HG03432 (cell line): Measurements from ENCODE around the gene ITPRIPL1.
"Not testable (repeated sequence)": the region's sequence is repeated elsewhere in the genome, so short reads cannot be mapped to it uniquely, and the experiment has no call there.

Experiments
- ATAC-seq: cut with Tn5 transposase; IDR thresholded peaks from one replicate; pipeline ENCODE4 v1.9.1; 2021; ENCODE audit warnings: mild to moderate bottlenecking, moderate library complexity; ENCODE audit not compliant: unreplicated experiment

Gene ITPRIPL1, protein sequence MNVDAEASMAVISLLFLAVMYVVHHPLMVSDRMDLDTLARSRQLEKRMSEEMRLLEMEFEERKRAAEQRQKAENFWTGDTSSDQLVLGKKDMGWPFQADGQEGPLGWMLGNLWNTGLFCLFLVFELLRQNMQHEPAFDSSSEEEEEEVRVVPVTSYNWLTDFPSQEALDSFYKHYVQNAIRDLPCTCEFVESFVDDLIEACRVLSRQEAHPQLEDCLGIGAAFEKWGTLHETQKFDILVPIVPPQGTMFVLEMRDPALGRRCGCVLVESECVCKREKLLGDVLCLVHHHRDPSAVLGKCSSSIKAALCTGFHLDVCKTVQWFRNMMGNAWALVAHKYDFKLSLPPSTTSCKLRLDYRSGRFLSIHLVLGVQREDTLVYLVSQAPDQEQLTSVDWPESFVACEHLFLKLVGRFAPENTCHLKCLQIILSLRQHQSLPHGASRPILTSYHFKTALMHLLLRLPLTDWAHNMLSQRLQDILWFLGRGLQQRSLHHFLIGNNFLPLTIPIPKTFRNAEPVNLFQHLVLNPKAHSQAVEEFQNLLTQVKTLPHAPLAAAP

DNA sequence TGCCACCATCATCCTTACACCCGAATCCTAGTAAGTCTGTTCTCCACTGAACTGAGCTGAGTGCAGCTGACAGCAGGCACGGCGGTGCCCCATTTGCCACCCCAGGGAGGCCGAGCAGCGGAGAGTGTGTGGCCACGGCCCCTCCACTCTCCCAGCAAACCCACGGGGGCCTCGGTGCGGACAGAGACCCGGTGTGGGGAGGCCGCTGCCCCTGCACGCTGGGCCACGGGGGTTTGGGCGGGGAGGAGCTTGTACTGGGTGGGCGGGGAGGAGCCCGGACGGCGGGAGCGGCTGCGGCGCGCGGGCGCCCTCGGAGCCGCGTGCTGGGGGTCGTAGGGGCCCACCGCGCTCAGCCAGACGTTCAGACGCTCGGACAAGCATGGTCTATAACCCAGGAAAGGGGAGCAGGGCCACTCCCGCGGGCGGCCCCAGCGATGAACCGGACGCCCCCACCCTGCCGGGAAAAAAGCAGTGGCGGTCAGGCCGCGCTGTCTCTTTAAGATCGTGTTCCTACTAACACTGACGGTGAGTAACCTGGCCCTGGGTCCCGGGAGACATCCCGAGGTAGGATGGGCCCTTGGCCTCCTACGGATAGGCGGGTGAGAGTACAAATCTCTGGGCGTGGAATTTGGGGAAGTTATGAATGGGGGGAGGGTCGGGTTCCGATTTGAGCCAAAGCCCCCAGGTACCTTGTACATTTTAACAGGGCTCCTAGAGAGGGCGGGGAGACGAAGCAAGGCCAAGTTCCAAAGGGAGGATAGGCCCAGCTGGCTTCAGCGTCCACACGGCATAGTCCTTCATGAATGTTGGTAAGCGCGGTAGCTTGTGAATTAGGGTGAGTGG, at the start of gene ITPRIPL1:
Gene ITPRIPL1 (plus strand): TSS at position 277 of the 843 bp plus-strand sequence. CDS start 523 bp downstream, at position 800.
- peak; percentile 23 for ATAC-seq

DNA sequence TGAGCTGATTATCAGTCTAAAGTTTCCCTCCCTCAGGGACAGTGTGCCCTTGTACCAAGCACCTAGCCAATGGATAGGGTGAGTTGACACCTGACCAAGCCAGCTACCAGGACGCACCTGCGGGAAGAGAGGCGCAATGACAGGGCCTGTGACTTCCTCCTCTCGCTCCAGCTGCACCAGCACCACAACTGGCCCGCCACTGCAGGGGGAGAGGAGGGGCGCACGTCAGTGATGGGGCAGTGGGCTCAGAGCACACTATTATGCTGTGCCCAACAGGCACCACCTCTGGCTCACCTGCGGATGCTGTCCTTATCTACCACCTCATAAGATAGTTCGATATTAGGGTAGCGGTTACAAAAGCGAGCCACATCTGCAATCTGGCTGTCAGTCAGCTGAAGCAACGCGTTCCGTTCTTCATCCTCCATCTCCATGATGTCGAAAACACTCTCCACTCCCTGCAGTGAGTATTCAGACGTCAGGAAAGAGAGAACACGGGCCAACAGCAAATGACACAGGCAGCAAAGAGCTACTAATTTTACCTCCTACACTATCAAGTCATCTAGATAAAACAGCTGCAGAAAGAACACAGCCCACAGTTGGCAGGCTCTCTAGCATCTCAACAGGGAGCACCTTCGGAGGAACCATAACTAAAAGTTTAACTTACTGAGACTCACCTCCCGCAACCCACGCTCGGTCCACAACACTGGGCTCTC, 48.2 kb upstream of the ITPRIPL1 start:
- ATAC-seq, result no peak

DNA sequence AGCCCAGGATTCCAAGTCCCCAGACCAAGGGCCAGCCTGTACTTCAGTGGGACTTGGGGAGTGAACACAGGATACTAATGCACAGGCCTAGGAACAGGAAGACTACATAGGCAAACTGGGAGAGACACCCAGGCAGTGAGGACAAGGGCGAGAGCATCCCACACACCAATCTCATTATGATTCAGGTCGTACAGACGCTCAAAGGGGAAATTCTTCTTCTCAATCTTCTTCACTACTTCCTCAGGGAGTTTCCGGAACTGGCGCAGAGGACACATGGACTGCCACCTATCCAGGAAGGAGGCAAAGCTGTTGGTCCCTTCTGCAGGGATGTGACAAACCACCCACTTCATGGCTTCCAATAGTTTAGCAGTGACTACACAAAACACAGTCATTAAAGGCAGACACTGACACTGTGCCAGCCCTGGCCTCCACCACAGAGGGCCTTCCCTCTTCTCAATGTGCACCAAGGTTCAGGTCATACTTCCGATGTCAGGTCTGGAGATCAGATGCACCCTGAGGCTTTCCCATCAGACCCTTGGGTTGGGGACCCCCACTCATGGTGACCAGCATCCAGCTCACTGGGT, 37.8 kb upstream of the ITPRIPL1 start:
- ATAC-seq, result no peak

DNA sequence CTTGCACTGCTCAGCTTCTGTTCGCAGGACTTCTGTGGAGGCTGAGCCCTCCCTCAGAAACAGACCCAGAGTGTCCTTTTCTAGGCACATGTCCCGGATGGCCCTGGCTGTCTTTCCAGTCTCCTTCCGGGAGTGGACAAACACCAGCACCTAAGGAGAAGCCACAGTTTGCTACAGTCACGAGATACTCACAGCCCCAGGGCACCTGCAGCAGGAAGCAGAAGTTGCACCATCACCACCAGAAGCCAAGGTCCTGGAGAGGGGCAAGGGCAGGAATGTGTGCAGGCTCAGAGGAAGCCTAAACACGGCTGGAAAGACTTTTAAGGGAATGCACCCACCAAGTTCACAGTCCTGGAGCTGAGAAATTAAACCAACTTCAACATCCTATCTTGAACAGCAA, 33.4 kb upstream of the ITPRIPL1 start:
- no peak for ATAC-seq

DNA sequence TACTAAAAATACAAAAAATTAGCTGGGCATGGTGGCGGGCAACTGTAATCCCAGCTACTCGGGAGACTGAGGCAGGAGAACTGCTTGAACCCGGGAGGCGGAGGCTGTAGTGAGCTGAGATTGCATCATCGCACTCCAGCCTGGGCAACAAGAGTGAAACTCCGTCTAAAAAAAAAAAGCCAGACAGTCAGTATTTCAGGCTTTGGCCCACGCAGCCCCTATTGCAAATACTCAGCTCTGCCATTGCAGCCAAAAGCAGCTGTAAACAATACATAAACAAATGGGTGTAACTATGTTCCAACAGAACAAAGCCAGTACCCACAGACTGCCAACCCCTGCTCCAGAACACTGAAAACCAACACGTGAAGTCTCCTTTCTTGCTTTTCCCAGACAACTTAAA, 30.8 kb upstream of the ITPRIPL1 start:
- ATAC-seq, result not testable (repeated sequence)

DNA sequence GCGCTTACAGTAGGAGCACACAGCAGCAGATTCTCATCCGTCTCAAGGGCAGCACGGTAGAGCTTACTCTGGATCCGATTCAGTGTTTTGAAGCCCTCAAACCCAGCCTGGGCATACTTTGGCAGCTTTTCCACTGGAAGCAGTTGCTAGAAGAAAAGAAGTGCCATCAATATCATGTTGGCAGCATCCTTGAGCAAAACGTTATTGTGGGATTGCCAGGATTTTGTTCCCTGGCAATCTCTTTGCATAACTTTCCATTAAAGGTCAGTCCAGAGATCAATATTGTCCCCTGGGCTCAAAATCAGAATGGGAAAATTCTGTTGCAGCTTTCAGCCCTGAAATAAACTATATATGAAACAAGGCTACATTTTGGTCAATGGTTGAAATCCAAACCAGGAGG, 28.2 kb upstream of the ITPRIPL1 start:
- no peak for ATAC-seq

DNA sequence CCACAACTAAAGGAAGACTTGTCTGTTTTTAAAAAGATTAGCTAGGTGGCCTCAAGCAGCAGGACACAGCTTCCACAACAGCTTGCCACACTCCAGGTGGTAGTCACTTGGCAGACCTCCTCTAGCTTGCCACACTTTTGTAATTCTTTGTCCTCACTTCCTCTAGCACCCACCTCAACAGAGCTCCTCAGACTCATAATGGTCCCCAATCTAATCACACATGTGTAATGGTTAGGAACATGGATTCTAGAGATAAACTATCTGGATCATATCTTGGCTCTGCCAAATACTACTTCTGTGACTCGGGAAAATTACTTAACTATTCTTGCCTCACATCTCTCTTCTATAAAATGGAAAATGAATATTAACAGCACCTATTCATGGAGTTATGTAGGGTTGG, 23.3 kb upstream of the ITPRIPL1 start:
- ATAC-seq, result no peak

DNA sequence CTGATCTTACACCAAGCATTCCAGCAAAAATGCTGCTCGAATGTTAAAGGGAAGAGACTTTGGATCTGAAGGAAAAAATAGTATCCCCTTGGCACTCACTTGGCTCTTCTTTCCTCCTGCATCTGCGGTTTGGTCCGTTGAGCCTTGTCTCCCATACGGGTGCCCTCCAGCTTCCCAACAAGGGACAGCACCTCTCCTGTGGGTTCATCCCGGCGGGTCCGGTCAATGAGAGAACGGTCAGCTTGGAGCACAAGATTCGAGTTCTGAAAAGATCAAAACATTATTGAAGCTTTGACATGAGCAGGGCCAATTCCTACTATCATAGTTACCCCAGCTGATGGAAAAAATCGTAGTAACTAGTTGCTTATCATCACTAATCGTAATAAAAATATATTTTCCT, 20.5 kb upstream of the ITPRIPL1 start:
- ATAC-seq, result no peak

DNA sequence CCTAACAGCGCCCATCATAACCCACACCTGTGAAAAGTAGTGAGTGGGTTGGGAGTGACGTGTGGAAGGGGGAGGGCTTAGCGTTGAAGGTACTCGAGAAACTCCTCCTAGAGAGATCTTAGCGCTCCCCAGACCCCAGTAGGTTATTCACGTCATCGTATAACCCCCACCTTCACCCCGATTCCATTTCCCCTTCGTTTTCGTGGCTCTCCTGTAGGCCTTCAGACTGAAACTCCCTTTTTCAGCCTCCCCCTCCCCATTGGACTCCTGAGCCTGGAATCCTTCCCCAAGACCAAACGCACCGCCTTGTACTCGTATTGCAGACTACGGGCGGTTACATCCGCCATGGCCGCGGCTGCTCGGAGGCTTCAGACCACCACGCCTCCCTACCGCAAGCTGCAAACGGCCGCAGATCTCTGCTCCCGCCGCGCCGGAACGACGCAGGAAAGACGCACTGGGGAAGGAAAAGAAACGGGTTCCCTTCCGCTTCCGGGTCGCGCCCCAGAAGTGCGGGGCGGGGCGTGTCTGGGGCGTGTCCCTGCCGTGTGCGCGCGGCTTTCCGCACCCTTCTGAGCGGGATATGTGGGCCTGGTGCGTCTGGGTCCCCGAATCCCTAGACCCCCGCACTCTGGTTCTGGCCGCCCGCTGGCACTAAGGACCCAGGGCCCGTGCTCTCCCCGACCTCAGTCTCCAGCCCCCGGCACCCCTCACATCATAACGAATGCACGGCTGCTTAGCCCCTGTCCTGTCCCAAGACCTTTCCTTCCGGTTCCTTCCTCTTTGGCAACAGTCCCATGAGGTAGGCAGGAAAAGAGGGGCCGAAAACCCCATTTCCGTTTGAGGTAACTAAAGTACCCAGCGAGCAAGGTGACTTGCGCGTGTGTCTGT, 19.8 kb upstream of the ITPRIPL1 start, which contains the start of gene SNRNP200:
Gene SNRNP200 (minus strand): TSS at position 456 of the 888 bp plus-strand sequence. CDS start 109 bp downstream, at position 347.
- peak; percentile 94 for ATAC-seq

DNA sequence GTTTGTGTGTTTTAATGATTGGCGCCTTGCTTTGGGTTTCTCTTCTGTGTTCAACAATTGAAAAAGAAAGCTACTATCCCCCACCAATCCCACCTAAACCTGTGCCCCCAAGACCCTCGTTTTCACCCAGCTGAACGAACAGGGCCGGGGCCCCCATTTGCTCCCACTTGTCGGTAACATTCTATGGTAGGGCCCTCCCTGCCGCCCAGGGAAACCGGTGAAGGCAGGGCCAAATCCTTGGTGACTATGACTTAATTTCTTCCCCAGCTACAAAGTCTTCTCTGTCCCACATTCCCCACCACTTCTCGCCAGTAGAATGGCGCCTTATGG, 19.2 kb upstream of the ITPRIPL1 start:
- no peak for ATAC-seq

DNA sequence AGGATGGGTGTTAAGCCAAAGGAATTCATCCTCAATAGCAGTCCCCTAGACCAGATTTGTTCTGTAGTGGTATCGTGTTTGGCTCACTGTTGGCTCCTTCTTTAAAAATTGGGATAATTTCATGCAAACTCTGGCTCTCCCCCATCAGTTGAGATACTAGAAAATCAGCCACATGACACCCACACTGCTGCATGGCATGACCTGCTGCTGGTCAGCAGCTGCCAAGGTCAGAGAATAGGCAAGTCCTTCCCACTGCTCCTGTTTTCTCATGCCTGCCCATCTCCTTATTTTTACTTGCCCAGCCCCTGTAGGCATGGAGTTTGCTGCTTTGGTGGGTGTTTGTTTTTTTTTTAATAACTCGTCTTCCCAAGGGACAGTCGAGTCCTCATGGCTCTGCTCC, 18.7 kb upstream of the ITPRIPL1 start:
- ATAC-seq, result no peak

DNA sequence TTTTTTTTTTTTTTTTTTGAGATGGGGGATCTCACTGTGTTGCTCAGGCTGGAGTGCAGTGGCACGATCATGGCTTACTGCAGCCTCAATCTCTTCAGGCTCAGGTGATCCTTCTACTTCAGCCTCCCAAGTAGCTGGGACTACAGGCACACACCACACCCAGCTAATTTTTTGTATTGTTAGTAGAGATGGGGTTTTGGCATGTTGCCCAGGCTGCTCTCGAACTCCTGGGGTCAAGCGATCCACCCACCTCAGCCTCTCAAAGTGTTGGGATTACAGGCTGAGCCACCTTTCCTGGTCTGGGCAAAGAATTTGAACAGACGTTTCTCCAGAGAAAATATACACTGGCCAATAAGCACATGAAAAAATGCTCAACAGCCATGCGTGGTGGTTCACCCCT, 16.9 kb upstream of the ITPRIPL1 start:
- no peak for ATAC-seq

DNA sequence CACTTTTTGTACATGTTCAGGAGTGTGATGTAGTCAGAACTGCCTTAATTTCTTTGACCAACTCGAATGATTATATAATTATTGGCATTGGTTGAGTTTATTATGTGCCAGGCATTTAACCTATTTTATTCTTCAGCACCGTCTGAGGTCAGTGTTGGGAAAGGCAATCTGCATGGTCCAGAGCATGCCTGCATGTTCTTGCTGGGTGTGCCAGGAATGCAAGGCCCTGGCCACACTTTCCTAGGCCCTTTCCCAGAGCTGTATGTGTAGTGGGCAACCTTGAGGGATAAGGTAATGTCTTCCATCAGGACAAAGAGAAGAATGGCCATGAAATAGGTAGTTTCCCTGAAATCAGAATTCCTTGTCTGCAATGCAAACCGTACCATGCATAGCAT, 10.1 kb upstream of the ITPRIPL1 start:
- ATAC-seq, result no peak

DNA sequence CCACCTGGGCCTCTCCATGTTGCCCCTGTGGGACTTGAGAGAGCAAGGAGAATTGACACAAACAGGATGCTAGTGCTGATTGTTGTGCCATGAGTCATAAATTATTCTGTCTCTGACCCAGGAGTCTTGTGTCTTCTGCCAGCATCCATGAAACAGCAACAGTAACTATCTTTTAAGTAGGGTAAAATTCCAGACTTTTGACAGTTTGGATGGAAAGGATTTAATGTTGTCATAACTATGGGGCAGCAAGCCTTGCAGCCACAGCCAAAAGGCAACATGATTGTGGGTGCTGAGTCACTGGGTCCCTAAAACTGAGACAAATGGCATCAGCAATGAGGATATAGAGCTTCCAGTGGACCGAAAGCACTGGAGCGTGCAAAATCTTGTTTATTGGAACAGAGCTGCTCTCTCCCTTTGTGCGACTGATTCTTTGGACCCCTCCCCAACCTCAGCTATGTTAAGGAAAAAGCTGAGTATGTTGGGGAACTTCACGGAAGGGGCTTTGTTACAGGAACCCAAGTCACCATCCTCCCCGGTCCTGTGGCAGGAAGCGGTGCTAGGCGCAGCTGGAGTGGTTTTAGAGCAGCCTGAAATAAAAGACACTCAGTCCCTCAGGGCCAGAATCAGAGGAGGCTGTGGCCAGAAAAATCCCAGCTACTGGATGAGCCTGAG, 9.6 kb upstream of the ITPRIPL1 start:
- peak; percentile 53 for ATAC-seq

DNA sequence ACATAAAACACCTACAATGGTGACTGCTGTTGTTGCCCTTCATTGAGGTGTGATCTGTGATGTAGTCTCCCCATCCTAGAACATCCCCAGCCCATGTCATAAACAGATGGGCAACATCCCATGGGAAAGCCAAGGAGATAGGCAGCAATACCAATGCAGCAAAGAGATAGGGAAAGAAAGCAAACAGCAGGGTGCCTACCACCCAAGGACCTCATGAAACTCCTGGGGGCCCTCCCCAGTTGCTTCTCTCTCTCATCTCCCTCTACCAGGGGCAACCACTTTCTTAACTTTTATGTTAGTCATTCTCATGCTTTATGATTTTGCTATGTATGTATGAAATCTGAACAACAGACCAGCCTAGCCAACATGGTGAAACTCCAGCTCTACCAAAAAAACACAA, 8.1 kb upstream of the ITPRIPL1 start:
- ATAC-seq, result no peak

DNA sequence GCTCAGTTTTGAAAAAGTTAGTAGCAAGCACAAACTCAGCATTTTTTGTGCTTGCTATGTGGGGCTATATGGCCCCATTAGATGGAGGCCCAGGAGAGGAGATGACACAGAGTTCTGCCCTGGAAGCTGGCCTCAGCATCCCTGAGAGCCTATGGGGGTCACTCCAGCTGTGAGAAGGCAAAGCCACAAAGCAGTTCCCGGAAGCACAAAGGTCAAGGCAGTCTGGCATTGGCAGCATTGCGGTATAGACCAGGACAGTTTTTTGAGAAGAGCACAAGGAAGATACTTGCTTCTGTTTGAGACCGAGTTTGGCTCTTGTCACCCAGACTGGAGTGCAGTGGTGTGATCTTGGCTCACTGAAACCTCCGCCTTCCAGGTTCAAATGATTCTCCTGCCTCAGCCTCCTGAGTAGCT, 7.5 kb upstream of the ITPRIPL1 start:
- ATAC-seq, result no peak

DNA sequence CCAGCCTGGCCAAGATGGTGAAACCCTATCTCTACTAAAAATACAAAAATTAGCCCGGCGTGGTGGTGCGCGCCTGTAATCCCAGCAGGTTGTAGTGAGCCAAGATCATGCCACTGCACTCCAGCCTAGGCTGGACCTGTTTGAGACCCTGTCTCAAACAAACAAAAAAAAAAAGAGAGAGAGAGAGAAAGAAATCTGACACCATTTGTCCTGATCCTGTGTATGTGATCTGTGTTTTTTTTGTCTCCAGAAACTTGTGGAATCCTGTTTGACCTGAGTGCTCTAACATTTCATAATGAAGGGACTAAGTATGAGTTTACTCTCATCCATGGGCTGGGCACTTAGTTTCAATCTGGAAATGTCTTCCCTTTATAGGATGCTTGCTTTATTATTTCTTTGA, 6.4 kb upstream of the ITPRIPL1 start:
- no peak for ATAC-seq

DNA sequence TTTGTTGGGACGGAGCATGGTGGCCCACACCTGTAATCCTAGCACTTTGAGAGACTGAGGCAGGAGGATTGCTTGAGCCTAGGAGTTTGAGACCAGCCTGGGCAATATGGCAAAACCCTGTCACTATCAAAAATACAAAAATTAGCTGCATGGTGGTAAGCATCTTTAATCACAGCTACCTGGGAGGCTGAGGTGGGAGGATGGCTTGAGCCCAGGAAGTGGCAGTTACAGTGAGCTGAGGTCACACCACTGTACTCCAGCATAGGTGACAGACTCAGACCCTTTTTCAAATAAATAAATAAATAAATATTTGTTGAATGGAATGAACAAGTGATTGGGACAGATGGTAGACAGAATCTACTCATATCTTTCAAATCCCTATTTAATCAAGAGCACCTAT, 5.7 kb upstream of the ITPRIPL1 start:
- no peak for ATAC-seq

DNA sequence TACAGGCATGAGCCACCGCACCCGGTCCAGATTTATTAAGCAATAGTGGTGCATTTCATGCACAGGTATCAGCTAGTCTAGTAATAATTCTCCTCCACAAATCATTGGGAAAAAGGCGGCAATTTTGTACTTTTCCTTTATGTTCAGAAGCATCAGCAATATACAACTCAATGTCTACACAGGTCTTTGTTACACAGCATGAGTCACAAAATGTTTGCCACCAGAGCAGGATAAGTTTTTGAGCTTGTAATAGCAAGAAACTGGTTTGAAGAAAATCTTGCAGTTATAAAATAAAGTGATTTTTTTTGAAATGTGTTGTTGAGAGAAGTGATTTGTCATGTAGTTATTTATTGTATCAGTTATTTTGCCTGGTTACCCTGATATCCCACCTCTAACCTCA, 4.8 kb upstream of the ITPRIPL1 start:
- no peak for ATAC-seq
